ENCODE results near the gene CALB2.

CALB2 gene

GRCh38 chr16:71384073-71384724 is 25.7 kb downstream of the CALB2 start:
- Histone ChIP-seq H3K4me3 (no peak overlapping the region), H3K27ac (no peak overlapping the region)
- DNase-seq (ENCODE audit: low spot score): no peak
- no peak for TF ChIP-seq CTCF (IDR thresholded peaks at IDR 0.05)

- no peak overlapping the region for H3K27ac ChIP-seq
- TF ChIP-seq CTCF (IDR thresholded peaks at IDR 0.05): no peak
- DNase-seq (ENCODE audit: low spot score): no peak
- no peak overlapping the region for H3K4me3 ChIP-seq
Measured at GRCh38 chr16:71387045-71387871, 28.7 kb downstream of the CALB2 start.

- Histone ChIP-seq H3K4me3 (no peak overlapping the region), H3K27ac (no peak overlapping the region)
- TF ChIP-seq CTCF (IDR thresholded peaks at IDR 0.05): no peak
- no peak for DNase-seq (ENCODE audit: low spot score)
Measured at GRCh38 chr16:71389330-71389729, 30.8 kb downstream of the CALB2 start.

- Histone ChIP-seq H3K4me3 (no peak overlapping the region), H3K27ac (no peak overlapping the region)
- no peak for TF ChIP-seq CTCF (IDR thresholded peaks at IDR 0.05)
- DNase-seq (ENCODE audit: low spot score): no peak
Measured at GRCh38 chr16:71396594-71396993, 38.1 kb downstream of the CALB2 start.

GRCh38 chr16:71399801-71400563 is 41.5 kb downstream of the CALB2 start:
- no peak for DNase-seq (ENCODE audit: low spot score)
- H3K27ac ChIP-seq: no peak overlapping the region
- H3K4me3 ChIP-seq: no peak overlapping the region
- no peak for TF ChIP-seq CTCF (IDR thresholded peaks at IDR 0.05)

GRCh38 chr16:71402007-71402406 is 43.5 kb downstream of the CALB2 start:
- no peak for TF ChIP-seq CTCF (IDR thresholded peaks at IDR 0.05)
- H3K27ac ChIP-seq: no peak overlapping the region
- no peak for DNase-seq (ENCODE audit: low spot score)

More at GRCh38 chr16:71402007-71402406, 43.5 kb downstream of the CALB2 start:
- no peak overlapping the region for H3K4me3 ChIP-seq
